GM19035 (cell line): ENCODE measurements around the gene TSKU.

Experiments used
- ATAC-seq: cut with Tn5 transposase; IDR thresholded peaks from one replicate; pipeline ENCODE4 v1.9.1; 2021; ENCODE audit not compliant: unreplicated experiment

The TSKU gene

DNA sequence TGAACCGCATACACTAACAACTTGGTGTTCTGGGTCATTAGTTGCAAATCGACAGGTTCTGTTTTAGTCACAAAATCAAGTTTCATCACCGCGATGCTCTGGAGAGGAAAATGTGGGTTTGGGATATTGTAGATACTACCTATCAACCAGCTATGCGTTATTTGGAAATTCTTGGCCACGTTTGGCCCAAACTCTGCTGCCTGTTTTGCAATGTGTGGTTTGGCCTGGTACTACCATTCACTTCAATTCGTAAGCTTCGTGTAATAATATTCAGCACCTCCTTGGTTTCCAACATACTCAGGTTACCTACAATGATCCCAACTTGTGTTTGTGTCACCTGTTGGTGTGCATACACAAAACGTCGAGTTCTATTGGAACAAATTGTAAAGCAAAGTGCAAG is 61.4 kb downstream of the TSKU start:
- ATAC-seq, result no peak

DNA sequence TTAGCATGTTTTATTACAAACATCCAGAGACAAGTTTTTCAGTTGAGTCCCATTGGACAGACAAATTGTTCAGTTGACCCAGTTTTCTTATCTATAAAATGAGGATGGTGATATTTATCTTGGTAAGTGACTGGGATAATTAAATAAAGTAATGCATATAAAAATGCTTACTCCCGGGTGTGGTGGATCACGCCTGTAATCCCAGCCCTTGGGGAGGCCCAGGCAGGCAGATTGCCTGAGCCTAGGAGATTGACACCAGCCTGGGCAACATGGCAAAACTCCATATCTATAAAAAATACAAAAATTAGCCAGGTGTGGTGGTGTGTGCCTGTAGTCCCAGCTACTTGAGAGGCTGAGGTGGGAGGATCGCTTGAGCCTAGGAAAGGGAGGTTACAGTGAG is 61.9 kb downstream of the TSKU start:
- ATAC-seq, result no peak

DNA sequence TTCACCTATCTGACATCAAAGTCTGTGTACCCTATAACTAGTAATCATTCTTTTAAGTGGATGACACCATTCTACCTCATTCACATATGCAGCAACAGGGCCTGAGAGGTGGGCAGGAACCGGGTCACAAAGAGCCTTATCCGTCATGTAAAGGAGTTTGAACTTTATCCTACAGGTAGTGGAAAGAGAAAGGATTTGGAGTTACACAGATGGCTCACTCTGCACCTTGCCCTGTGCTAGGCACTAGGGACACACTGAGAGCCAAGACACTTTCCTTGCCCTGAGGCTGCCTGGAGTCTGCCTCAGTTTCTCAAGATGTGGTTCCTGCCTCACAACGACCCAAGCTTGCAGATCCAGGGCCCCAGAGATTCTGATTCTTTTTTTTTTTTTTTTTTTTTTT is 63.3 kb downstream of the TSKU start:
- ATAC-seq, result no peak
